ENCODE measurements around the gene IFNAR2. TPM values are rescaled to one million over a fixed set of nuclear protein-coding genes. Genes with fewer than 3 reads are reported as not detected.

The IFNAR2 gene
- total and polyA plus RNA-seq, 2 experiments from 2014 or later = 16.8 to 18.2 TPM

- H3K4me1 ChIP-seq (ENCODE audit: insufficient read depth) = peaks cover 24% of the 10 kb centered on the region
- H3K9me3 Mint-ChIP-seq = peaks cover 3% of the 10 kb centered on the region
- H3K27me3 Mint-ChIP-seq (ENCODE audit: insufficient read depth, low read depth, poor library complexity) = peaks cover 9% of the 10 kb centered on the region
- H3K36me3 Mint-ChIP-seq (ENCODE audit: low read depth) = peaks cover 16% of the 10 kb centered on the region
- H3K36me3 ChIP-seq (ENCODE audit: insufficient read depth) = no peaks in the 10 kb centered on the region
- H4K20me1 ChIP-seq (replicated peaks; ENCODE audit: insufficient read depth) = 0 out of 2 replicates have a peak, but pooled peaks cover 3% of the 10 kb centered on the region
- peak overlapping the region; percentile 86 for H3K4me2 ChIP-seq
- H3K27ac Mint-ChIP-seq = no peak overlapping the region
- H3K27ac ChIP-seq (ENCODE audit: low read depth) = no peak overlapping the region
- peak overlapping the region; percentile 86 for H3K4me3 Mint-ChIP-seq
- peak overlapping the region; percentile 93; the same call in 1 of the 2 replicates for H3K4me3 ChIP-seq
- H3F3A ChIP-seq (replicated peaks; ENCODE audit: low read depth) = no peaks in the 10 kb centered on the region; the same call in 1 of the 2 replicates
- TF ChIP-seq STAT1 (IDR thresholded peaks at IDR 0.05; ENCODE audit: unreplicated experiment) (no peak), ZNF114 (CRISPR knock-in tag; IDR thresholded peaks at IDR 0.05) (no peak), CREB1 (CRISPR knock-in tag; IDR thresholded peaks at IDR 0.05; ENCODE audit: low read depth) (no peak), NANOG (IDR thresholded peaks at IDR 0.05; ENCODE audit: borderline replicate concordance) (no peak), CTCF (conservative IDR thresholded peaks at IDR 0.05; ENCODE audit: low read depth in 2 of 2) (no peak), POLR2AphosphoS5 (IDR thresholded peaks at IDR 0.05; ENCODE audit: low read depth) (no peak), EZH2 (IDR thresholded peaks at IDR 0.05; ENCODE audit: low read depth, unreplicated experiment) (no peak), EZH2phosphoT487 (IDR thresholded peaks at IDR 0.05; ENCODE audit: unreplicated experiment) (no peak), ZNF462 (CRISPR knock-in tag; IDR thresholded peaks at IDR 0.05) (no peak), JUNB (IDR thresholded peaks at IDR 0.05; ENCODE audit: unreplicated experiment) (no peak), ETS1 (IDR thresholded peaks at IDR 0.05) (no peak), ZNF331 (CRISPR knock-in tag; IDR thresholded peaks at IDR 0.05; ENCODE audit: low read depth) (no peak)
- TF ChIP-seq, protein P1, sequence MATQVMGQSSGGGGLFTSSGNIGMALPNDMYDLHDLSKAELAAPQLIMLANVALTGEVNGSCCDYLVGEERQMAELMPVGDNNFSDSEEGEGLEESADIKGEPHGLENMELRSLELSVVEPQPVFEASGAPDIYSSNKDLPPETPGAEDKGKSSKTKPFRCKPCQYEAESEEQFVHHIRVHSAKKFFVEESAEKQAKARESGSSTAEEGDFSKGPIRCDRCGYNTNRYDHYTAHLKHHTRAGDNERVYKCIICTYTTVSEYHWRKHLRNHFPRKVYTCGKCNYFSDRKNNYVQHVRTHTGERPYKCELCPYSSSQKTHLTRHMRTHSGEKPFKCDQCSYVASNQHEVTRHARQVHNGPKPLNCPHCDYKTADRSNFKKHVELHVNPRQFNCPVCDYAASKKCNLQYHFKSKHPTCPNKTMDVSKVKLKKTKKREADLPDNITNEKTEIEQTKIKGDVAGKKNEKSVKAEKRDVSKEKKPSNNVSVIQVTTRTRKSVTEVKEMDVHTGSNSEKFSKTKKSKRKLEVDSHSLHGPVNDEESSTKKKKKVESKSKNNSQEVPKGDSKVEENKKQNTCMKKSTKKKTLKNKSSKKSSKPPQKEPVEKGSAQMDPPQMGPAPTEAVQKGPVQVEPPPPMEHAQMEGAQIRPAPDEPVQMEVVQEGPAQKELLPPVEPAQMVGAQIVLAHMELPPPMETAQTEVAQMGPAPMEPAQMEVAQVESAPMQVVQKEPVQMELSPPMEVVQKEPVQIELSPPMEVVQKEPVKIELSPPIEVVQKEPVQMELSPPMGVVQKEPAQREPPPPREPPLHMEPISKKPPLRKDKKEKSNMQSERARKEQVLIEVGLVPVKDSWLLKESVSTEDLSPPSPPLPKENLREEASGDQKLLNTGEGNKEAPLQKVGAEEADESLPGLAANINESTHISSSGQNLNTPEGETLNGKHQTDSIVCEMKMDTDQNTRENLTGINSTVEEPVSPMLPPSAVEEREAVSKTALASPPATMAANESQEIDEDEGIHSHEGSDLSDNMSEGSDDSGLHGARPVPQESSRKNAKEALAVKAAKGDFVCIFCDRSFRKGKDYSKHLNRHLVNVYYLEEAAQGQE (IDR thresholded peaks at IDR 0.05; ENCODE audit: unreplicated experiment) = no peak
- H3K27me3 ChIP-seq (ENCODE audit: insufficient read depth) = peaks cover 5% of the 10 kb centered on the region; the same call in 1 of the 2 replicates
- H3K4me1 Mint-ChIP-seq = peaks cover 30% of the 10 kb centered on the region
- no peak overlapping the region for H2AFZ ChIP-seq
- ATAC-seq (no peak), DNase-seq (ENCODE audit: low spot score) (no peak)
- peaks cover 37% of the 10 kb centered on the region for H3K79me2 ChIP-seq (replicated peaks; ENCODE audit: insufficient read depth)
- H3K9me2 ChIP-seq (ENCODE audit: insufficient read depth) = no peaks in the 10 kb centered on the region
Observed at GRCh38 chr21:33231526-33231925, 1.8 kb downstream of the IFNAR2 start.
